PFSK-1 (cell line): ENCODE data around the gene ERCC6L.

Experiments used
- REST ChIP-seq, 2 experiments: IDR thresholded peaks; 2 replicates each; pipeline versions ENCODE4 v1.6.1 to v1.8.0; 2011 to 2012; ENCODE audit warnings: low read depth in 2 of 2, low read length in 2 of 2, control low read depth in 1 of 2, inconsistent platforms in 1 of 2, mild to moderate bottlenecking in 1 of 2, moderate library complexity in 1 of 2; ENCODE audit not compliant: insufficient read depth in 1 of 2
- TAF1 ChIP-seq: IDR thresholded peaks from 2 replicates; pipeline ENCODE4 v1.6.1; 2012; ENCODE audit warnings: low read length, control low read depth, borderline replicate concordance; ENCODE audit not compliant: insufficient read depth

- no peak for TF ChIP-seq REST (IDR thresholded peaks at IDR 0.05; ENCODE audit: insufficient read depth in 1 of 2, low read depth in 2 of 2, low read length in 2 of 2)
- no peak for TF ChIP-seq TAF1
Measured at GRCh38 chrX:72236841-72237240, 2.0 kb downstream of the ERCC6L start.
